Measurements from ENCODE around the gene CCDC85A. TPM values are rescaled to one million over a fixed set of nuclear protein-coding genes. Genes with fewer than 3 reads are reported as not detected.

Gene CCDC85A
- total and polyA plus RNA-seq, 4 donors: 1.7 to 10.5 (median 6.6) TPM

DNA sequence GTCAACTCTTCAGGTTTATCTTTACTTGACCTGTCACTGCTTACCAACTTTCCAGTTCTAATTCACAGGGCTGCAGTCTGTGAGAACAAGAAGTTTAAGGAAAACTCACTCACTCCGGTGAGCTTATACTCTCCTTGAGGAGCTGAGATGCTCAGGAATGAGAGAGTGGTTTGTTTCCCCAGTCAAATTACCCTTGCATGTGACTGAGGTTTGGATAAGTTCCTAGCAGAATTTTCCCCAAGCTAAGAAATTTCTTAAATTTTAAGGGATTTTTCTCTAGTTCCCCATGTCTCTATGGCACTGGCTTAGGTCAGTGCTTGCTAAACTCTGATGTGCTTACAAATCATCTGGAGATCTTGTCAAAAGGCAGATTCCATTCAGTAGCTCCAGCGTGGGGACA is 12.8 kb upstream of the CCDC85A start:
- Histone ChIP-seq H3K4me3 (no peak overlapping the region), H3K27ac (ENCODE audit: low read depth in 1 of 2, low read length in 1 of 2) (no peak overlapping the region), H3K9me3 (ENCODE audit: control insufficient read depth in 4 of 4, insufficient read depth in 3 of 4, low read length in 3 of 4) (peaks cover 0 to 2% (median 0%) of the 10 kb centered on the region in 4 donors), H3K9ac (ENCODE audit: insufficient read depth in 1 of 2, low read length in 2 of 2) (no peak overlapping the region), H3K36me3 (ENCODE audit: control insufficient read depth in 4 of 4, insufficient read depth in 4 of 4, low read length in 4 of 4) (no peaks in the 10 kb centered on the region), H3K27me3 (ENCODE audit: control insufficient read depth in 3 of 3, insufficient read depth in 3 of 3, low read length in 2 of 3) (no peaks in the 10 kb centered on the region), H3K4me1 (ENCODE audit: control insufficient read depth in 5 of 5, insufficient read depth in 5 of 5, low read length in 5 of 5) (no peaks in the 10 kb centered on the region)
- WGBS, 2 donors: 43 to 45% methylated on average over 2 of the region's 2 CpGs
- DNase-seq (no peak), ATAC-seq (ENCODE audit: insufficient read depth, low FRiP score) (no peak)
- TF ChIP-seq, protein P1, sequence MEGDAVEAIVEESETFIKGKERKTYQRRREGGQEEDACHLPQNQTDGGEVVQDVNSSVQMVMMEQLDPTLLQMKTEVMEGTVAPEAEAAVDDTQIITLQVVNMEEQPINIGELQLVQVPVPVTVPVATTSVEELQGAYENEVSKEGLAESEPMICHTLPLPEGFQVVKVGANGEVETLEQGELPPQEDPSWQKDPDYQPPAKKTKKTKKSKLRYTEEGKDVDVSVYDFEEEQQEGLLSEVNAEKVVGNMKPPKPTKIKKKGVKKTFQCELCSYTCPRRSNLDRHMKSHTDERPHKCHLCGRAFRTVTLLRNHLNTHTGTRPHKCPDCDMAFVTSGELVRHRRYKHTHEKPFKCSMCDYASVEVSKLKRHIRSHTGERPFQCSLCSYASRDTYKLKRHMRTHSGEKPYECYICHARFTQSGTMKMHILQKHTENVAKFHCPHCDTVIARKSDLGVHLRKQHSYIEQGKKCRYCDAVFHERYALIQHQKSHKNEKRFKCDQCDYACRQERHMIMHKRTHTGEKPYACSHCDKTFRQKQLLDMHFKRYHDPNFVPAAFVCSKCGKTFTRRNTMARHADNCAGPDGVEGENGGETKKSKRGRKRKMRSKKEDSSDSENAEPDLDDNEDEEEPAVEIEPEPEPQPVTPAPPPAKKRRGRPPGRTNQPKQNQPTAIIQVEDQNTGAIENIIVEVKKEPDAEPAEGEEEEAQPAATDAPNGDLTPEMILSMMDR (IDR thresholded peaks at IDR 0.05; ENCODE audit: control extremely low read depth, extremely low read depth): no peak

DNA sequence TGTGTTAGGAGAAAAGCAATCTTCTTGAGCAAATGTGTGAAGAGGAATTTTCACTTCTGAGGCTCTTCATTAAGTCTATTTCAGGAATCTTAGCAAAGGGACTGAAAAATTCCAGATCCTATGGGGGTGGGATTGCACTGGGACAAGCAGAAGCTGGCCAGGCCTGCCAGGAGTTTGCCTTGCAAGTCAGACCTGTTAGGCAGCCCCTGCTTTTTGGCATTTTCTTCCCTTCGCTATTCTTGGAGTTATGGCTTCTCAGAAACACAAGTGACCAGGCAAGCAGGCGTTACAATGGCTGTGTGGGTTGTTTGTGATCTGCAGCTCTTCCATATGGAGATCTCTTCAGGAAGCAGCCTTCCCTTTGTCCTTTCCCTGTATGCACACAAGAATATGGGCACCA is 8.0 kb upstream of the CCDC85A start:
- DNase-seq (peak in 1 of 3 donors; percentile 13), ATAC-seq (ENCODE audit: insufficient read depth, low FRiP score) (no peak)
- Histone ChIP-seq H3K4me3 (no peak overlapping the region), H3K9me3 (ENCODE audit: control insufficient read depth in 4 of 4, insufficient read depth in 3 of 4, low read length in 3 of 4) (peaks cover 0 to 2% (median 0%) of the 10 kb centered on the region in 4 donors), H3K4me1 (ENCODE audit: control insufficient read depth in 5 of 5, insufficient read depth in 5 of 5, low read length in 5 of 5) (no peaks in the 10 kb centered on the region), H3K27ac (ENCODE audit: low read depth in 1 of 2, low read length in 1 of 2) (no peak overlapping the region), H3K9ac (ENCODE audit: insufficient read depth in 1 of 2, low read length in 2 of 2) (no peak overlapping the region), H3K36me3 (ENCODE audit: control insufficient read depth in 4 of 4, insufficient read depth in 4 of 4, low read length in 4 of 4) (no peaks in the 10 kb centered on the region), H3K27me3 (ENCODE audit: control insufficient read depth in 3 of 3, insufficient read depth in 3 of 3, low read length in 2 of 3) (peaks cover 0 to 3% (median 2%) of the 10 kb centered on the region in 3 donors)
- WGBS, 2 donors: 84% methylated on average over 2 of the region's 2 CpGs
- TF ChIP-seq, protein P1 (IDR thresholded peaks at IDR 0.05; ENCODE audit: control extremely low read depth, extremely low read depth): no peak

DNA sequence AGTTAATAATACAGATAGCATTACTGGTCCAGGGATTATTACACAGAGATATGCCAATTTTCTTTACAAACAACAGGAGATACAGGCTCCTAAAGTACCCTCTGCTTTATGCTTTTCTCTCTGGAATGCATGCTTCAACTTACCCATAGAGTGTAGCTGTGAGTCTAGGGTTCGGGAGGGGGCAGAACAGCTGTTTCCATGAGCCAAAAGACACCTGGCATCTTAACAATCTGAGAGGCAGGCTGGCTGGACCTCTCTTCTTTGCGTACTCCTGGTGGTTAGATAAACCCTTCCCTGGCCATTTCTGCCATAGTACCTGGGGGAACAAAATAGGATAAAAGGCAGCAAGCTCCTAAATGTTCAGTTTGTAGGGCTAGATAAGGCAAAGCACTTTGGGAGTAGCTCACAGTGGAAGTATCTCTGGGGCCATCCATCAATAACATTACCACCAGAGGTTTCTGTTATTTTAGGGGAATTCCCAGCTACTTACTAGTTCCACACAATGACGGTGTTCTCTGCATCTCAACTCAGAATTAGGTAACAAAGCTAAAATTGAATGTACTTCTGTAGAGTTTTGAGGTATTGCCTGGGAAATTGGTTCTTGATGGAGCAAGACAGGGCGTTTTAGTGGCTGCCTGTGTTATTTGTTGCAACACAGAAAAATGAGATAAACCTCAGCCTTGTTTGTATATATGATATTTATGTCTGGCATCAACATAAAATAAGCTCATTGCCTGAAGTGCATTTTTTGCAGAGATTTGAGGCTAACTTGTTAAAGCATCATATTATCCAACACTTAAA is 6.2 kb upstream of the CCDC85A start:
- ATAC-seq (ENCODE audit: insufficient read depth, low FRiP score): no peak
- no peak overlapping the region for H3K4me3 ChIP-seq
- H3K27ac ChIP-seq (ENCODE audit: low read depth in 1 of 2, low read length in 1 of 2): no peak overlapping the region
- TF ChIP-seq, protein P1 (IDR thresholded peaks at IDR 0.05; ENCODE audit: control extremely low read depth, extremely low read depth): no peak
- H3K9me3 ChIP-seq (ENCODE audit: control insufficient read depth in 4 of 4, insufficient read depth in 3 of 4, low read length in 3 of 4): peaks cover 0 to 2% (median 0%) of the 10 kb centered on the region in 4 donors
- DNase-seq: no peak
- no peaks in the 10 kb centered on the region for H3K36me3 ChIP-seq (ENCODE audit: control insufficient read depth in 4 of 4, insufficient read depth in 4 of 4, low read length in 4 of 4)
- WGBS, 2 donors: 53 to 56% methylated on average over 4 of the region's 4 CpGs
- peaks cover 0 to 12% (median 11%) of the 10 kb centered on the region in 3 donors for H3K27me3 ChIP-seq (ENCODE audit: control insufficient read depth in 3 of 3, insufficient read depth in 3 of 3, low read length in 2 of 3)
- no peaks in the 10 kb centered on the region for H3K4me1 ChIP-seq (ENCODE audit: control insufficient read depth in 5 of 5, insufficient read depth in 5 of 5, low read length in 5 of 5)
- no peak overlapping the region for H3K9ac ChIP-seq (ENCODE audit: insufficient read depth in 1 of 2, low read length in 2 of 2)

Measured in lung (tissue), 12 donors.